Left kidney (tissue), 2 donors: Measurements from ENCODE around the gene KLHL7. TPM values are rescaled to one million over a fixed set of nuclear protein-coding genes. Genes with fewer than 3 reads are reported as not detected.
"Not testable (repeated sequence)": the region's sequence is repeated elsewhere in the genome, so short reads cannot be mapped to it uniquely, and the experiment has no call there.

Experiments
- DNase-seq: peaks from one replicate; pipeline ENCODE4 v3.0.0-alpha.2; 2013
- polyA plus RNA-seq: library from polyadenylated mRNA; unstranded; fragments of 120-200 nt; gene quantifications from one replicate; pipeline ENCODE4 v1.2.1, GENCODE V29; 2013; ENCODE audit not compliant: insufficient read length

The KLHL7 gene
- polyA plus RNA-seq, 1 donor = 55.1 TPM

DNA sequence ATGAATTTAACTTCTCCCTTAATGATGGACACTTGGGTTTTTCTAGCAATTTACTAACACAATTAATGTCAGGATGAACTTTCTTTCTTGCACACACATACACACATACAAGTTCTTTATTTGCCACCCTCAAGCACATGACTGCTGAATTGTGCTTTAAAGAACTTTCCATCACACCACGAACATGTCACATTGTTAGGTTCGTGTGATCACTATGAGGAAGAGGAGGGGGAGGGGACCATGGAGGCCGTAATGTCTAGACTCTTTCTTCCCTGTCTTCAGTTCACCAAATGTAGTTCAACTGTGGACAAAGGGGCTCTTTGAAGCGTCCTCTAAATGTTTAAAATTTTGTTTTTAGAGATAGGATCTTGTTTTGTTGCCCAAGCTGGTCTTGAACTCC, 107.3 kb downstream of the KLHL7 start:
- no peak for DNase-seq

DNA sequence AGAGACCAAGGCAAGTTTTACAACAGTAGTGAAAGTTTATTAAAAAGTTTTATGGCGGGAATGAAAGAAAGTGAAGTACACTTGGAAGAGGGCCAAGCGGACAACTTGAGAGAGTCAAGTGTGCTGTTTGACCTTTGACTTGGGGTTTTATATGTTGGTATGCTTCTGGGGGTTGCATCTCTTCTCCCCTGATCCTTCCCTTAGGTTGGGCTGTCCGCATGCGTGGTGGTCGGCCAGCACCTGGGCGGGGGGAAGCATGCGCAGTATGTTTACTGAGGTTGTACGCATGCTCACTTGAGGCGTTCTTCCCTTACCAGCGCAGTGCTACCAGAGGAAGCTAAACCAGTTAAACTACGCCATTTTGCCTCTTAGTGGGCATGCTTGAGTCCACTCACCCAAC, 108.2 kb downstream of the KLHL7 start:
- no peak for DNase-seq

- DNase-seq = no peak
These were observed 108.8 kb downstream of the KLHL7 start for GRCh38 chr7:23214423-23214822.

DNA sequence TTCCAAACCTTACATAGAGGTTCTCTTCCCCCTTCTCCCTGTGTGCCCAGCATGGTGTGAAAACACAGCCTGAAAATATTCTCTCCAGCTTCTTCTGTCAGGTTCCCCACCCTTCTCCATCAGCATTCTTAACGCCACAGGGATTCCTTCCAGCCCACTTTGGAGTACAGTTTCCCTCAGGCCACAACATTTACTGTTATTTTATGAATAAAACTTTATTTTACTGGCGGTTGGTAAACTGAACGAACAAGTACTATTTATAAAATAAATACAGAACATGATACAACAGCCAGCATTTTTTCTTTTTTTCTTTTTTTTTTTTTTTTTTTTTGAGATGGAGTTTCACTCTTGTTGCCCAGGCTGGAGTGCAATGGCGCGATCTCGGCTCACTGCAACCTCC, 109.4 kb downstream of the KLHL7 start:
- no peak for DNase-seq

DNA sequence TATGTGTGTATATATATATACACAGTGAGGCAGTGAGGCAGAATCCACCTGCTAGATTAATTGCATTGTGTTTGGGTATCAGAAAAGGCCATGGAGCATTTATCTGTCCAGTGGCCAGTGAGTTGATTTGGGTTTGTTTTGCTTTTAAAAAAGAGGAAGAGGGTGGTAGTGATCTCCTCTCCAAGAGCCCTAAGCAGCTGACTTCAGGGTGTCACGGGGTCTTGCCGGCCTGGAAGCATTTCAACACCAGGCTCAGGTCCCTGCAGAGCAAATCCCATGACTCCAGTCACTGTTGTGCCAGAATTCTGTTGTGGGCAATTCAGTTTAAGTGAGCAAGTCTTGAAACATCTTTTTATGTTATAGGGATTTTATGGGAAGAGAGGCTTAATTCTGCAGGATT, 110.4 kb downstream of the KLHL7 start:
- no peak for DNase-seq

DNA sequence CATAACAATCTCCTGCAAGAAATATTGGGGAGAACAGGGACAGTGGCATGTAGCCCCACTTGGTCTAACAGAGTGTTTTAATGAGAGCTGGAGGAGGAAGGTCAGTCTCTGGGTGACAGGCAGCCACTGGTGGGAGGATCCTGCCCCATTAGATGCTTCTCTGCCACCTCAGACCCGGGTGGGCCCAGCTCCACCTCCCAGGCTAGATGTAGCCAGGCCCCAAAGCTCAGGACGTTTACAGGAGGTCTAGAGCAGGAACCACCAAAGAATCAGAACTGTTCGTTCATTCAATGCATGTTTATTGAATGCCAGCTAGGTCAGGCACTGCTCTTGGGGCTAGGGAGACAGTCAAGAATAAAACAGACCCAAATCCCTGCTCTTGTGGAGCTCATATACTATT, 112.6 kb downstream of the KLHL7 start:
- no peak for DNase-seq

- DNase-seq = no peak
These were observed 115.2 kb downstream of the KLHL7 start for GRCh38 chr7:23220690-23221305.

DNA sequence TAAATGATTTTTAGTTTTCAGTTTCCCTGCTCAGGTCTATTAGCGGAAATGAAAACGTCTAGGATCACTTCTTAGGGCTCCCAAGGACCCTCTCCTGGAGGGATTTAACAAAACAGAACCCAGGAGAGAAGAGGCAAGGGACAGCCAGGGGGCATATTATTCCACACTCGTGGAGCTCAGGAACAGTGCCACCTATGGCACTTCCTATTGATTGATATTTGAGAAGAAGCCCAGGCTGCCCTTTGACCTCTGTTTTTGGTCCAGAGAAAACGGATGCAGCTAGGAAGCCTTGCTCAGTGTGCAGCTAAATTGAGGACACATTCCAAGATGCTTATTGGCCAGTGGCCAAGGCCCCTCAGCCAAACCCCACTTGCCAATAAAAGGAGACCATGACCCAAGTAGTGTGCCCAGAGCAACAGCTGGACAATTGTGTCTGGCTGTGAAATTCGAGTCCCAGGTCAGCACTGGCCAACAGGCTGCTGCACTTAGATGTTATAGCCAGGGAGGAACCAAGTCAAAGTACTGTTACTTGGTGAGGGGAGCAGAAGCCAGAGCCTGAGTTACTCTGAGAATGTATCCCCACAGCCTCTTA, 117.0 kb downstream of the KLHL7 start:
- DNase-seq = no peak

- DNase-seq = not testable (repeated sequence)
These were observed 118.8 kb downstream of the KLHL7 start for GRCh38 chr7:23224364-23224763.

DNA sequence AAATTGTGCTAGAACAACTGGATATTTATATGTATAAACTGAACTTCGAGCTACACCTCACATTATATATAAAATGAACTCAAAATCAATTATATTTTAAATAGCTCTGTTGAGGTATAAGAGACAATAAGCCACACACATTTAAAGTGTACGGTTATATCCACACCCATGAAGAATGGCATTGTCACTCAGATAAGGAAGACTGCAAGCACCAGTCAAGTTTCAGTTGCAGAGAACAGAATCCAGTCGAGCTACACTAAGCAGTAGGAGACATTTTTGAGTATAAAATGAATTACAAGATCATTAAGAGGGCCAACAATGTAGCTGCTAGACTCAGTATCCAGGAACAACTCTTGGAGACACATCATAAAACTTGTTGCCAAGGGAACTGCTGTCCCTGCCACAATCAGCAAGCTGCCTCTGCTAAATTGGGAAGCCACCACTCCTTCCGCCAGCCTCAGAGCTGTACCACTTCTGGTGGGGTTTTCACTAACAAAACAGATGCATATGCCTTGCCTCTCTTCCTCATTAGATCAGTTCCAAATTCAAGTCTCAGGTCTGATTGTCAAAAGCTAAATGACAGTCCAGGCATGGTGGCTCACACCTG, 121.4 kb downstream of the KLHL7 start:
- no peak for DNase-seq

Other genes with a start within 250 kb of the KLHL7 start
- 23.9 TPM for gene HYCC1, start 91.7 kb upstream of the KLHL7 start, polyA plus RNA-seq
- 85.6 TPM for gene NUP42, start 76.3 kb downstream of the KLHL7 start, polyA plus RNA-seq
- gene GPNMB, start 141.0 kb downstream of the KLHL7 start, polyA plus RNA-seq = 22.1 TPM
- 54.0 TPM for gene MALSU1, start 193.6 kb downstream of the KLHL7 start, polyA plus RNA-seq